ENCODE results near the gene FGGY.

The FGGY gene

DNA sequence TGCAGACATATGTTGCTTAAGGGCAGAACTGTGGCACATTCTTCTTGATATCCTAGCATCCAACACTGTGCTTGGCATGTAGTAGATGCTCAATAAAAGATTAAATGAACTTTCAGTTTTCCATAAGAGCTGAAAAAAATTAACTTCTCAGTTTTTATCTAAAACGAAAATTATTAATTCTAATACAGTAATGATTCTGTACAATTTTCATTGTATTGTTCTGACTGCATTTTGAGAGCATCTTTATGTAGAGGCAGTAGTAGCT lies 46.6 kb downstream of the FGGY start:
- TF ChIP-seq, protein P1, sequence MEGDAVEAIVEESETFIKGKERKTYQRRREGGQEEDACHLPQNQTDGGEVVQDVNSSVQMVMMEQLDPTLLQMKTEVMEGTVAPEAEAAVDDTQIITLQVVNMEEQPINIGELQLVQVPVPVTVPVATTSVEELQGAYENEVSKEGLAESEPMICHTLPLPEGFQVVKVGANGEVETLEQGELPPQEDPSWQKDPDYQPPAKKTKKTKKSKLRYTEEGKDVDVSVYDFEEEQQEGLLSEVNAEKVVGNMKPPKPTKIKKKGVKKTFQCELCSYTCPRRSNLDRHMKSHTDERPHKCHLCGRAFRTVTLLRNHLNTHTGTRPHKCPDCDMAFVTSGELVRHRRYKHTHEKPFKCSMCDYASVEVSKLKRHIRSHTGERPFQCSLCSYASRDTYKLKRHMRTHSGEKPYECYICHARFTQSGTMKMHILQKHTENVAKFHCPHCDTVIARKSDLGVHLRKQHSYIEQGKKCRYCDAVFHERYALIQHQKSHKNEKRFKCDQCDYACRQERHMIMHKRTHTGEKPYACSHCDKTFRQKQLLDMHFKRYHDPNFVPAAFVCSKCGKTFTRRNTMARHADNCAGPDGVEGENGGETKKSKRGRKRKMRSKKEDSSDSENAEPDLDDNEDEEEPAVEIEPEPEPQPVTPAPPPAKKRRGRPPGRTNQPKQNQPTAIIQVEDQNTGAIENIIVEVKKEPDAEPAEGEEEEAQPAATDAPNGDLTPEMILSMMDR (conservative IDR thresholded peaks at IDR 0.05) = no peak
- no peak overlapping the region for H3K27ac ChIP-seq

DNA sequence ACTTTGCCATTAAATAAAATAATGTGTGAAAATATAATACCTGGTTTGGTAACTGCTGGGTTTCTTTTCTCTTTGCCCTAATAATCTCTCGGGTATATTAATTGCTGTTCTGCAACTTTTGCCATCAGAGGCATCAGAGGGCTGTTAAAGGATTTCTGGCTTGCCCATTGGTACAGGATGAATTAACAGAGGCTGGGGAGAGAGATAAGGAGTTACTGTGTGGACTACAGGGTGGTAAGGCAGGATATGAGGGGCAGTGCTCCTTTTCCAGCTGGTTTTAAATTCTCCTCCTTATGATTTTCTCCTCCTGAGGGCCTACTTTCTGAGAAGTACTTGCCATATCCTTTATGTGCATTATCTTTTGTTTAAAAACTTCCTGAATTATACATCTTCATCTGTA lies 48.3 kb downstream of the FGGY start:
- TF ChIP-seq, protein P1 (conservative IDR thresholded peaks at IDR 0.05) = no peak
- H3K27ac ChIP-seq = no peak overlapping the region

DNA sequence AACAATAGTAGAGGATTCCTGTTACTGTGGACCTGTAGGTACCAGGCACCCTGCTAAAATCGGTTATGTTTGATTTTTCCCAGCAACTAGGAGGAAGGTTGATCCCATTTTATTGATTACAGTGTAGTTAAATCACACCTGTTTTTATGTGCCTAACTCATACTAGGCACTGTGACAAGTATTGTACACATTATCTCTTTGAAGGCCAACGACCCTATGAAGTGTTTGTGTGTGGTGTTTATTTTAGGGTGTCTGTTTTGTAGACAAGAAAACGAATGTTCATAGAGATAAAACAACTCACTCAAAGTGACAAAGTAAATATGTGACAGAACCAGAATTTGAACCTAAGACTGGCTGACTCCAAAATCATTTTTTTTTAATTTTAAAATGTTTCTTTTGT lies 49.5 kb downstream of the FGGY start:
- no peak overlapping the region for H3K27ac ChIP-seq
- TF ChIP-seq, protein P1 (conservative IDR thresholded peaks at IDR 0.05) = no peak

DNA sequence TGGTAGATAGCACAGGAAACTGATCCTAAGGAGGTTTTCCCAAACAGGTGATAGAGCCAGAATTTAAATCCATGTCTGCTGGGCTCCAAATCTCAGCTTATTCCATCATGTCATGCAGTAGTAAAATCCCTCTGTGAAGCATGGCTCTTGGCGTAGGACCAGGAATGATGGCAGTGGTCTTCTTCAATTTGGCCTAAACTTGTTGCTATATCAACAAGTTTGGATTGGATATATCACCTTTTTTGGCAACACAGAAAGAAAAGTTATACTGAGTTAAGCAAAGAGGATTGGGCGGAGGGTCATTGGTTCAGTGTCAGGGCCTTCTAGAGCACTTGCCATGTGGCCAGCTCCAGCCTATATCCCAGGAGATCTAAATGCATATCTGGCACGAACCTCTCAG lies 52.2 kb downstream of the FGGY start:
- no peak overlapping the region for H3K27ac ChIP-seq
- TF ChIP-seq, protein P1 (conservative IDR thresholded peaks at IDR 0.05) = no peak

DNA sequence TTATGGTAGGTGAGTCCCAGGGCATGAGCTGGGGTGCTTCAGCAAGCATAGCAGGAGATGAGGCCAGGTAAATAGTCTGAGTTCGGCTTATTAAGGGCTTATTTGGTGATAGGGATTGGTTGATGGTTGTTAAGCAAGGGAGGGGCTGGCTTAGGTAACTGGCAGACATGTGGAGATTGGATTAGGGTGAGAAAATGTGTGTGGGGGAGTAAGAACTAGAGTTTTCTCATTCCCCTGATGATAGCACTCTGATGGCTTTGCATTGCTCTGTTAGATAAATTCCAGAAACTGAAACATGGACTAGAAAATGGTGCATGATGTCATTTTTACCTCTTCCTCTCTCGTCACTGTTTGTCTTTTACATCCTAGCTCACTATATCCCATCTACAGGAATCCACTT lies 53.6 kb downstream of the FGGY start:
- no peak overlapping the region for H3K27ac ChIP-seq
- TF ChIP-seq, protein P1 (conservative IDR thresholded peaks at IDR 0.05) = no peak

DNA sequence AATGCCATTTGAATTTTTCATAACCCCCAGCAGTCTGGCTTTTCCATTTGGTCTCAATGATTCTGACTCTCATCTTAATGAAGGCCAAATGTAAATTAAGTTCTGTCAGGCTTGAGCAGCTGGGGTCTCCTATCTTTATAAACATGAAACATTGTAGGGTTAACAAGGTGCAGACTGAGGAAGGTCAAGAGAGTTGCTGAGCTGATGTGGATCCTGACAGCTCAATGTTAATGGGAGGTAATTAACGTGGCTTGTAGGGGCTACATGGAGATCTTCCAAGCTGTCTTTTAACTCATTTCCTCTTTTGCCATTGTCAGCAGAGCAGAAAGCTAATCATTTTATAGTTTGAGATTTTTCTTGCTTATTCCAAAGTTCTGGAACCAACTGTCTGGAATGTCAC lies 55.2 kb downstream of the FGGY start:
- TF ChIP-seq, protein P1 (conservative IDR thresholded peaks at IDR 0.05) = no peak
- H3K27ac ChIP-seq = no peak overlapping the region

DNA sequence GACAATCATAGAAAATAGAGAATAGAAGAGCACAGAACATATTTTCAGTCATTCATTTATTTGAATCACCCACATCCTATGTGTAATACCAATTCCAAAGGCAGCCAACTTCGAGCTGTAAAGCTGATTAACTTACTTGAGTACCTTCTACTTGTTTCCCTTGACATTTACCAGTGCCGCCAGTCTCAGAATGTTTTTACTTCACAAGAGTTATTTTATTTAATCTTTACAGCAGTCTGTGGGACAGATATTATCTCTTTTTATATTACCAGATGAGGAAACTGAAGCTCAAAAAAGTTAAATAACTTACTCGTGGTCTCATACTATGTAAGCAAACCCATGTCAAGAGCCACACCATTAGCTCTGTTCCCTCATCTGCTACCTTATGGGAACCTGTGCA lies 56.6 kb downstream of the FGGY start:
- TF ChIP-seq, protein P1 (conservative IDR thresholded peaks at IDR 0.05) = no peak
- H3K27ac ChIP-seq = no peak overlapping the region

DNA sequence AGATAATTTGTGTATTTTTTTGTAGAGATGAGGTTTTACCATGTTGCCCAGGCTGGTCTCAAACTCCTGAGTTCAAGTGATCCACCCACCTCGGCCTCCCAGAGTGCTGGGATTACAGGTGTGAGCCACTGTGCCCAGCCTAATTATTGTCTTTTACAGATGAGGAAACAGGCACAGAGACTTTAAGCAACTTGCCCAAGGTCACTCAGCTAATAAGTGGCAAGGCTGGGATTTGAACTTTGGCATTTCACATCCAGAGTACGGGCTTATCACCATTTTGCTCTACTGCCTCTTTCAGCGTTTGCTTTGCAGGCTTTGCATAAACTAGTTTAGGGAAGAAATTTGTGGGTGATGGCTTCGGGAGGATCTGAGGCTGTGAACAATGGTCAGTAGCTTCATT lies 57.3 kb downstream of the FGGY start:
- H3K27ac ChIP-seq = peak overlapping the region; percentile 55

Data from VCaP (cell line).